ENCODE results near the gene CELA2B. TPM values are rescaled to one million over a fixed set of nuclear protein-coding genes. Genes with fewer than 3 reads are reported as not detected.
"Not testable (repeated sequence)": the region's sequence is repeated elsewhere in the genome, so short reads cannot be mapped to it uniquely, and the experiment has no call there.

Gene CELA2B
- total RNA-seq, 1 experiment from 2014 or later, result not detected

- H3K4me3 ChIP-seq (ENCODE audit: insufficient read depth, low read depth, low read length), result no peak overlapping the region
- no peaks in the 10 kb centered on the region for H3K36me3 ChIP-seq (replicated peaks; ENCODE audit: control insufficient read depth, insufficient read depth, low read length)
- H3K27me3 ChIP-seq (ENCODE audit: control insufficient read depth, insufficient read depth, low read length), result no peaks in the 10 kb centered on the region
- DNase-seq, result no peak
These were observed 6.5 kb upstream of the CELA2B start for GRCh38 chr1:15469361-15469760.

GRCh38 chr1:15469821-15470448 lies 6.0 kb upstream of the CELA2B start:
- H3K4me3 ChIP-seq (ENCODE audit: insufficient read depth, low read depth, low read length); H3K27me3 ChIP-seq (ENCODE audit: control insufficient read depth, insufficient read depth, low read length); DNase-seq: not testable (repeated sequence)

GRCh38 chr1:15471067-15471466 lies 4.8 kb upstream of the CELA2B start:
- H3K27me3 ChIP-seq (ENCODE audit: control insufficient read depth, insufficient read depth, low read length); DNase-seq; H3K36me3 ChIP-seq (replicated peaks; ENCODE audit: control insufficient read depth, insufficient read depth, low read length); H3K4me3 ChIP-seq (ENCODE audit: insufficient read depth, low read depth, low read length): not testable (repeated sequence)

More at GRCh38 chr1:15469821-15470448, 6.0 kb upstream of the CELA2B start:
- H3K36me3 ChIP-seq (replicated peaks; ENCODE audit: control insufficient read depth, insufficient read depth, low read length), result not testable (repeated sequence)

GRCh38 chr1:15471723-15472122 lies 4.2 kb upstream of the CELA2B start:
- H3K4me3 ChIP-seq (ENCODE audit: insufficient read depth, low read depth, low read length); H3K27me3 ChIP-seq (ENCODE audit: control insufficient read depth, insufficient read depth, low read length); H3K36me3 ChIP-seq (replicated peaks; ENCODE audit: control insufficient read depth, insufficient read depth, low read length); DNase-seq: not testable (repeated sequence)

GRCh38 chr1:15472587-15472986 lies 3.3 kb upstream of the CELA2B start:
- DNase-seq, result peak; percentile 47
- Histone ChIP-seq H3K4me3 (ENCODE audit: insufficient read depth, low read depth, low read length) (no peak overlapping the region), H3K27me3 (ENCODE audit: control insufficient read depth, insufficient read depth, low read length) (no peaks in the 10 kb centered on the region), H3K36me3 (replicated peaks; ENCODE audit: control insufficient read depth, insufficient read depth, low read length) (no peaks in the 10 kb centered on the region)

- no peak overlapping the region for H3K4me3 ChIP-seq (ENCODE audit: insufficient read depth, low read depth, low read length)
- H3K27me3 ChIP-seq (ENCODE audit: control insufficient read depth, insufficient read depth, low read length), result no peaks in the 10 kb centered on the region
- DNase-seq, result no peak
- H3K36me3 ChIP-seq (replicated peaks; ENCODE audit: control insufficient read depth, insufficient read depth, low read length), result no peaks in the 10 kb centered on the region
These were observed 1.0 kb downstream of the CELA2B start for GRCh38 chr1:15476927-15477326.

- no peak for DNase-seq
- H3K4me3 ChIP-seq (ENCODE audit: insufficient read depth, low read depth, low read length), result no peak overlapping the region
- no peaks in the 10 kb centered on the region for H3K27me3 ChIP-seq (ENCODE audit: control insufficient read depth, insufficient read depth, low read length)
- no peaks in the 10 kb centered on the region for H3K36me3 ChIP-seq (replicated peaks; ENCODE audit: control insufficient read depth, insufficient read depth, low read length)
These were observed 1.8 kb downstream of the CELA2B start for GRCh38 chr1:15477646-15478212.

- H3K4me3 ChIP-seq (ENCODE audit: insufficient read depth, low read depth, low read length), result no peak overlapping the region
- no peak for DNase-seq
- H3K36me3 ChIP-seq (replicated peaks; ENCODE audit: control insufficient read depth, insufficient read depth, low read length), result no peaks in the 10 kb centered on the region
- no peaks in the 10 kb centered on the region for H3K27me3 ChIP-seq (ENCODE audit: control insufficient read depth, insufficient read depth, low read length)
These were observed 3.9 kb downstream of the CELA2B start for GRCh38 chr1:15479654-15480347.

GRCh38 chr1:15482455-15482854 lies 6.6 kb downstream of the CELA2B start:
- H3K4me3 ChIP-seq (ENCODE audit: insufficient read depth, low read depth, low read length); DNase-seq: not testable (repeated sequence)

GRCh38 chr1:15482983-15483543 lies 7.2 kb downstream of the CELA2B start:
- not testable (repeated sequence) for H3K36me3 ChIP-seq (replicated peaks; ENCODE audit: control insufficient read depth, insufficient read depth, low read length)

More at GRCh38 chr1:15482455-15482854, 6.6 kb downstream of the CELA2B start:
- H3K36me3 ChIP-seq (replicated peaks; ENCODE audit: control insufficient read depth, insufficient read depth, low read length); H3K27me3 ChIP-seq (ENCODE audit: control insufficient read depth, insufficient read depth, low read length): not testable (repeated sequence)

GRCh38 chr1:15483971-15484370 lies 8.1 kb downstream of the CELA2B start:
- DNase-seq, result no peak
- Histone ChIP-seq H3K4me3 (ENCODE audit: insufficient read depth, low read depth, low read length) (no peak overlapping the region), H3K27me3 (ENCODE audit: control insufficient read depth, insufficient read depth, low read length) (no peaks in the 10 kb centered on the region), H3K36me3 (replicated peaks; ENCODE audit: control insufficient read depth, insufficient read depth, low read length) (no peaks in the 10 kb centered on the region)

More at GRCh38 chr1:15482983-15483543, 7.2 kb downstream of the CELA2B start:
- DNase-seq; H3K27me3 ChIP-seq (ENCODE audit: control insufficient read depth, insufficient read depth, low read length); H3K4me3 ChIP-seq (ENCODE audit: insufficient read depth, low read depth, low read length): not testable (repeated sequence)

GRCh38 chr1:15484443-15484842 lies 8.5 kb downstream of the CELA2B start:
- H3K4me3 ChIP-seq (ENCODE audit: insufficient read depth, low read depth, low read length); DNase-seq; H3K27me3 ChIP-seq (ENCODE audit: control insufficient read depth, insufficient read depth, low read length); H3K36me3 ChIP-seq (replicated peaks; ENCODE audit: control insufficient read depth, insufficient read depth, low read length): not testable (repeated sequence)

- no peak for DNase-seq
- Histone ChIP-seq H3K27me3 (ENCODE audit: control insufficient read depth, insufficient read depth, low read length) (no peaks in the 10 kb centered on the region), H3K4me3 (ENCODE audit: insufficient read depth, low read depth, low read length) (no peak overlapping the region), H3K36me3 (replicated peaks; ENCODE audit: control insufficient read depth, insufficient read depth, low read length) (no peaks in the 10 kb centered on the region)
These were observed 9.7 kb downstream of the CELA2B start for GRCh38 chr1:15485636-15486035.

GRCh38 chr1:15486844-15487610 lies 11.1 kb downstream of the CELA2B start:
- H3K4me3 ChIP-seq (ENCODE audit: insufficient read depth, low read depth, low read length); H3K27me3 ChIP-seq (ENCODE audit: control insufficient read depth, insufficient read depth, low read length); H3K36me3 ChIP-seq (replicated peaks; ENCODE audit: control insufficient read depth, insufficient read depth, low read length); DNase-seq: not testable (repeated sequence)
